Measurements from ENCODE around the gene GRIK4.

DNA sequence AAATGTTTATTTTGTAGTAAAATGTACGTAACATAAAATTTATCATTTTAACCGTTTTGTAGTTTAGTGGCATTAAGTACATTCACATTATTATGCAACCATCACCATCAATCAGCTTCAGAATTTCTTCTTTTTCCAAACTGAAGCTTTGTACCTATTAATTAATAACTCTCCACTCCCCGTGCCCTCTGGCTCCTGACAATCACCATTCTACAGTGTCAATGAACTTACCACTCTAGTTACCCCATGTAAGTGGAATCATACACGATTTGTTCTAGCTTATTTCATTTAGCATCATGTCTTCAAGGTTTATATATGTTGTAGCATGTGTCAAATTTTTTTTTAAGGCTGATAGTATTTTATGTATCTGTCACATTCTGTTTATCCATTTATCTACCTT lies 522.1 kb downstream of the GRIK4 start:
- TF ChIP-seq YY1 (IDR thresholded peaks at IDR 0.05; ENCODE audit: insufficient read depth, insufficient read length), result no peak
- TF ChIP-seq SUZ12 (IDR thresholded peaks at IDR 0.05; ENCODE audit: extremely low read depth, insufficient read depth, insufficient read length), result no peak

Measured in NT2/D1 (cell line).